HUES64 (cell line): ENCODE results near the gene PLCB1.

Source experiments
- H3K27ac ChIP-seq: 2 replicates; pipeline ENCODE4 v1.7.0; 2013; ENCODE audit warnings: low read depth, low read length, inconsistent platforms
- H3K27me3 ChIP-seq: 2 replicates; pipeline ENCODE4 v1.6.1; 2013; ENCODE audit warnings: mild to moderate bottlenecking, low read length; ENCODE audit not compliant: insufficient read depth
- H3K36me3 ChIP-seq: 2 replicates; pipeline ENCODE4 v1.6.1; 2013; ENCODE audit warnings: mild to moderate bottlenecking, low read length; ENCODE audit not compliant: insufficient read depth
- H3K4me1 ChIP-seq: 2 replicates; pipeline ENCODE4 v1.6.1; 2013; ENCODE audit warnings: mild to moderate bottlenecking, low read length, moderate library complexity; ENCODE audit not compliant: insufficient read depth
- H3K4me3 ChIP-seq: 2 replicates; pipeline ENCODE4 v1.5.1; 2013; ENCODE audit warnings: mild to moderate bottlenecking, low read length, moderate library complexity
- H3K9ac ChIP-seq: 2 replicates; pipeline ENCODE4 v1.6.1; 2013; ENCODE audit warnings: mild to moderate bottlenecking, low read depth, low read length
- H3K9me3 ChIP-seq: 2 replicates; pipeline ENCODE4 v1.6.1; 2013; ENCODE audit warnings: low read depth, low read length; ENCODE audit not compliant: insufficient read depth
- WGBS: fragments of 150-250, 120-280 bp; methylation state at CpG from one replicate; pipeline ENCODE4 v1.1.7; 2013; ENCODE audit warnings: missing lambda C conversion rate; 5-methylcytosine and 5-hydroxymethylcytosine counted together

PLCB1 gene

GRCh38 chr20:8740265-8740664 is 608.2 kb downstream of the PLCB1 start:
- peaks cover 12% of the 10 kb centered on the region for H3K36me3 ChIP-seq
- no peaks in the 10 kb centered on the region for H3K9me3 ChIP-seq
- H3K4me3 ChIP-seq, result no peak overlapping the region
- H3K9ac ChIP-seq, result no peak overlapping the region
- H3K4me1 ChIP-seq, result no peaks in the 10 kb centered on the region
- 100% methylated on average over 4 of the region's 4 CpGs for WGBS
- no peaks in the 10 kb centered on the region for H3K27me3 ChIP-seq
- no peak overlapping the region for H3K27ac ChIP-seq

GRCh38 chr20:8744228-8744844 is 612.3 kb downstream of the PLCB1 start:
- no peak overlapping the region for H3K27ac ChIP-seq
- no peaks in the 10 kb centered on the region for H3K4me1 ChIP-seq
- peaks cover 12% of the 10 kb centered on the region for H3K36me3 ChIP-seq
- WGBS, result 97% methylated on average over 3 of the region's 3 CpGs
- H3K27me3 ChIP-seq, result no peaks in the 10 kb centered on the region
- H3K9ac ChIP-seq, result no peak overlapping the region
- H3K4me3 ChIP-seq, result no peak overlapping the region
- no peaks in the 10 kb centered on the region for H3K9me3 ChIP-seq

- WGBS, result 90% methylated on average over 8 of the region's 8 CpGs
- H3K9ac ChIP-seq, result no peak overlapping the region
- H3K36me3 ChIP-seq, result no peaks in the 10 kb centered on the region
- H3K27me3 ChIP-seq, result no peaks in the 10 kb centered on the region
- H3K4me3 ChIP-seq, result no peak overlapping the region
- H3K27ac ChIP-seq, result no peak overlapping the region
- no peaks in the 10 kb centered on the region for H3K9me3 ChIP-seq
- H3K4me1 ChIP-seq, result no peaks in the 10 kb centered on the region
Measured at GRCh38 chr20:8749101-8749500, 617.0 kb downstream of the PLCB1 start.

DNA sequence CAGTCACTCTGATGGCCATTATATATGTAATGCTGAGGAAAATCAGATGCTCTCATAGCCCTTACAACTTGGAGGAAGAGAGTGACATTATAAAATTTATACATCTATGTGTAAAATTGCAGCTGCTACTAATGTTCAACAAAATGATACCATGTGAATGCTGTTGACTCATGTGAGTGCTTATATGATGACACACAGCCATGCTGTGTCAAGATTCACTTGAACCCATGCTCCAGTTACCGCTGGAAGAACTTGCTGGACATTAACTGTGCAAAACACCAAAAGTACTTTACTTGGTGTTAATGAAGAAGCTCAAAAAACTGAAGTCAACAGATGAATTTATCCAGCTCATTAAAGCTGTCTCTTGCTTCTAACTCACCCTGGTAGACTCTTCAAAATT is 617.9 kb downstream of the PLCB1 start:
- Histone ChIP-seq H3K4me1 (no peaks in the 10 kb centered on the region), H3K27me3 (no peaks in the 10 kb centered on the region), H3K9ac (no peak overlapping the region), H3K27ac (no peak overlapping the region), H3K9me3 (no peaks in the 10 kb centered on the region), H3K36me3 (no peaks in the 10 kb centered on the region), H3K4me3 (no peak overlapping the region)
- 90% methylated on average over 1 of the region's 1 CpG for WGBS

GRCh38 chr20:8755340-8756118 is 623.5 kb downstream of the PLCB1 start:
- H3K9me3 ChIP-seq, result no peaks in the 10 kb centered on the region
- no peak overlapping the region for H3K27ac ChIP-seq
- H3K4me3 ChIP-seq, result no peak overlapping the region
- H3K36me3 ChIP-seq, result no peaks in the 10 kb centered on the region
- H3K27me3 ChIP-seq, result no peaks in the 10 kb centered on the region
- WGBS, result 71% methylated on average over 1 of the region's 3 CpGs
- no peak overlapping the region for H3K9ac ChIP-seq
- no peaks in the 10 kb centered on the region for H3K4me1 ChIP-seq

- no peaks in the 10 kb centered on the region for H3K36me3 ChIP-seq
- no peaks in the 10 kb centered on the region for H3K4me1 ChIP-seq
- no peaks in the 10 kb centered on the region for H3K27me3 ChIP-seq
- no peaks in the 10 kb centered on the region for H3K9me3 ChIP-seq
- H3K9ac ChIP-seq, result no peak overlapping the region
- 87% methylated on average over 2 of the region's 2 CpGs for WGBS
- no peak overlapping the region for H3K27ac ChIP-seq
- H3K4me3 ChIP-seq, result no peak overlapping the region
Measured at GRCh38 chr20:8756410-8756809, 624.3 kb downstream of the PLCB1 start.

- Histone ChIP-seq H3K27ac (no peak overlapping the region), H3K4me3 (no peak overlapping the region), H3K36me3 (no peaks in the 10 kb centered on the region), H3K4me1 (no peaks in the 10 kb centered on the region), H3K9me3 (no peaks in the 10 kb centered on the region), H3K9ac (no peak overlapping the region), H3K27me3 (no peaks in the 10 kb centered on the region)
- 97% methylated on average over 4 of the region's 4 CpGs for WGBS
Measured at GRCh38 chr20:8757146-8757545, 625.1 kb downstream of the PLCB1 start.

DNA sequence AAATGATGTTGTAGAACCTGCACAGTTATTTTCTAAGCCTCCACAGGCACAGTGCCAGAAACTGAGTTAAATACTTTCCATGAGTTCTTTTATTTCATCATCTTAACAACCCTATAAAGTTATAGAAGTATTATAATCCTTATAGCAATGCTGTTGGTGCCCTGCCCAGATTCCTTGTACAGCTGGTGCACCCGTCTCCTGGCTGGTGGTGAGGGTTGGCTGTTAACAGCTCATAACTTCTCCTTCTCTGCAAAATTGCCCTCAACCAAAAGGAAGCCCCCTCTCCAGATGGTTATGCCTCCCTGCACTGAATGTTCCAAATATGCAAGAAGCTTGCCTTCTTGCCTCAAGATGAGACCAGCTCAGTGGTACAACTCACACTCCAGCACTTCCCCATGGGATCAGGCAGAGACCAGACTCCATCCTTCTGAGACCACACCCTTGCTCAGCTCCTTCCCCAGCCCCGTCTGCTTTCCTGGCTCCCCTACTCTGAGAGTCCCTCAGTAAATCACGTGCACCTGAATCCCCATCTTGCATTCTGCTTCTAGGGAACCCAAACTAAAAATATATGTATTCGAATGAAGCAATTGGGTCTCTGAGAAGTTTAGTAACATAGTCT is 632.4 kb downstream of the PLCB1 start:
- Histone ChIP-seq H3K36me3 (no peaks in the 10 kb centered on the region), H3K27me3 (no peaks in the 10 kb centered on the region), H3K9ac (no peak overlapping the region), H3K27ac (no peak overlapping the region), H3K4me3 (no peak overlapping the region), H3K9me3 (no peaks in the 10 kb centered on the region), H3K4me1 (no peaks in the 10 kb centered on the region)
- 85% methylated on average over 4 of the region's 4 CpGs for WGBS

DNA sequence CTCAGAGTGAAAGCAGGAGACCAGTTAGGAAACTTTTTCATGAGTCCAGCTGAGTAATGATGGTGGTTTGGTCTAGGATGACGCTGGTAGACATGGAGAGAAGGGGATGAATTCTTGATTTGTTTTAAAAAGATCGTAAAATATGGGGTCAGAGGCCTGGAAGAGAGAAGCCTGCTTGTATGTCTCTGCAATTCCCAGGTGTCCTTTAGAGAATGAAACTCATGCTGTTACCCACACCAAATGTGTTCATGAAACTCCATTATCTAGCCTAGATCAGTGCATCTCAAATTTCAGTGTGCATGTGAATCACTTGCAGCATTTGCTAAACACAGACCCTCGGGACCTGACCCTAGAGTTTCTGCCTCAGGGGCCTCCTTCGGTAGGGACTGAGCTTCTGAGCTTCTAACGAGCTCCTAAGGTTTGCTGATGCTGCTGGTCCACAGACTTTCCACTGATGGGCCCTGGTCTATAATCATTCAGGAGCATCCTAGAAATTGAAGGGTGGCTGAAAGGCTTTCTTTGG is 634.9 kb downstream of the PLCB1 start:
- no peak overlapping the region for H3K4me3 ChIP-seq
- no peaks in the 10 kb centered on the region for H3K36me3 ChIP-seq
- H3K9ac ChIP-seq, result no peak overlapping the region
- H3K4me1 ChIP-seq, result no peaks in the 10 kb centered on the region
- WGBS, result 87% methylated on average over 5 of the region's 5 CpGs
- H3K9me3 ChIP-seq, result no peaks in the 10 kb centered on the region
- H3K27me3 ChIP-seq, result no peaks in the 10 kb centered on the region
- H3K27ac ChIP-seq, result no peak overlapping the region

GRCh38 chr20:8774412-8774811 is 642.3 kb downstream of the PLCB1 start:
- H3K36me3 ChIP-seq, result no peaks in the 10 kb centered on the region
- H3K9me3 ChIP-seq, result no peaks in the 10 kb centered on the region

GRCh38 chr20:8777911-8778310 is 645.8 kb downstream of the PLCB1 start:
- Histone ChIP-seq H3K9ac (no peak overlapping the region), H3K36me3 (no peaks in the 10 kb centered on the region), H3K9me3 (no peaks in the 10 kb centered on the region), H3K4me3 (no peak overlapping the region), H3K27ac (no peak overlapping the region), H3K27me3 (no peaks in the 10 kb centered on the region), H3K4me1 (no peaks in the 10 kb centered on the region)
- 94% methylated on average over 4 of the region's 4 CpGs for WGBS

More at GRCh38 chr20:8774412-8774811, 642.3 kb downstream of the PLCB1 start:
- H3K4me1 ChIP-seq, result no peaks in the 10 kb centered on the region
- H3K27ac ChIP-seq, result no peak overlapping the region
- no peak overlapping the region for H3K9ac ChIP-seq
- WGBS, result 93% methylated on average over 5 of the region's 5 CpGs
- no peak overlapping the region for H3K4me3 ChIP-seq
- H3K27me3 ChIP-seq, result no peaks in the 10 kb centered on the region
